ENCODE data around the gene SLIT3. TPM values are rescaled to one million over a fixed set of nuclear protein-coding genes. Genes with fewer than 3 reads are reported as not detected.

The SLIT3 gene
- total and polyA plus RNA-seq, 4 donors = 4.6 to 48.5 (median 19.8) TPM

- WGBS, 2 donors = 76 to 81% methylated on average over 8 of the region's 8 CpGs
Observed at GRCh38 chr5:169295306-169295705, 5.6 kb downstream of the SLIT3 start.

GRCh38 chr5:169294621-169295020 lies 6.3 kb downstream of the SLIT3 start:
- WGBS, 2 donors = 84 to 88% methylated on average over 6 of the region's 6 CpGs
- DNase-seq (no peak), ATAC-seq (ENCODE audit: insufficient read depth, low FRiP score) (no peak)
- Histone ChIP-seq H3K9me3 (ENCODE audit: control insufficient read depth in 4 of 4, insufficient read depth in 3 of 4, low read length in 3 of 4) (peaks cover 0 to 5% (median 0%) of the 10 kb centered on the region in 4 donors), H3K4me3 (no peak overlapping the region), H3K27ac (ENCODE audit: low read depth in 1 of 2, low read length in 1 of 2) (no peak overlapping the region), H3K27me3 (ENCODE audit: control insufficient read depth in 3 of 3, insufficient read depth in 3 of 3, low read length in 2 of 3) (peaks cover 0 to 9% (median 6%) of the 10 kb centered on the region in 3 donors), H3K9ac (ENCODE audit: insufficient read depth in 1 of 2, low read length in 2 of 2) (no peak overlapping the region), H3K4me1 (ENCODE audit: control insufficient read depth in 5 of 5, insufficient read depth in 5 of 5, low read length in 5 of 5) (peaks cover 0 to 54% (median 4%) of the 10 kb centered on the region in 5 donors), H3K36me3 (ENCODE audit: control insufficient read depth in 4 of 4, insufficient read depth in 4 of 4, low read length in 4 of 4) (peaks cover 0 to 4% (median 0%) of the 10 kb centered on the region in 4 donors)
- no peak for TF ChIP-seq CTCF (IDR thresholded peaks at IDR 0.05; ENCODE audit: control extremely low read depth, extremely low read depth)

More at GRCh38 chr5:169295306-169295705, 5.6 kb downstream of the SLIT3 start:
- no peak for DNase-seq
- H3K36me3 ChIP-seq (ENCODE audit: control insufficient read depth in 4 of 4, insufficient read depth in 4 of 4, low read length in 4 of 4) = peaks cover 0 to 4% (median 0%) of the 10 kb centered on the region in 4 donors
- no peak overlapping the region for H3K9ac ChIP-seq (ENCODE audit: insufficient read depth in 1 of 2, low read length in 2 of 2)
- peaks cover 0 to 54% (median 4%) of the 10 kb centered on the region in 5 donors for H3K4me1 ChIP-seq (ENCODE audit: control insufficient read depth in 5 of 5, insufficient read depth in 5 of 5, low read length in 5 of 5)
- no peak for TF ChIP-seq CTCF (IDR thresholded peaks at IDR 0.05; ENCODE audit: control extremely low read depth, extremely low read depth)
- H3K4me3 ChIP-seq = no peak overlapping the region
- no peak for ATAC-seq (ENCODE audit: insufficient read depth, low FRiP score)
- no peak overlapping the region for H3K27ac ChIP-seq (ENCODE audit: low read depth in 1 of 2, low read length in 1 of 2)
- peaks cover 0 to 3% (median 0%) of the 10 kb centered on the region in 4 donors for H3K9me3 ChIP-seq (ENCODE audit: control insufficient read depth in 4 of 4, insufficient read depth in 3 of 4, low read length in 3 of 4)
- H3K27me3 ChIP-seq (ENCODE audit: control insufficient read depth in 3 of 3, insufficient read depth in 3 of 3, low read length in 2 of 3) = peaks cover 4 to 9% (median 6%) of the 10 kb centered on the region in 3 donors

- H3K27ac ChIP-seq (ENCODE audit: low read depth in 1 of 2, low read length in 1 of 2) = no peak overlapping the region
- DNase-seq = no peak
Observed at GRCh38 chr5:169291877-169292276, 9.1 kb downstream of the SLIT3 start.

More at GRCh38 chr5:169291877-169292276, 9.1 kb downstream of the SLIT3 start:
- Histone ChIP-seq H3K4me1 (ENCODE audit: control insufficient read depth in 5 of 5, insufficient read depth in 5 of 5, low read length in 5 of 5) (peaks cover 2 to 30% (median 4%) of the 10 kb centered on the region in 5 donors), H3K36me3 (ENCODE audit: control insufficient read depth in 4 of 4, insufficient read depth in 4 of 4, low read length in 4 of 4) (peaks cover 0 to 4% (median 0%) of the 10 kb centered on the region in 4 donors), H3K4me3 (peak overlapping the region; percentile 6), H3K27me3 (ENCODE audit: control insufficient read depth in 3 of 3, insufficient read depth in 3 of 3, low read length in 2 of 3) (no peaks in the 10 kb centered on the region), H3K9me3 (ENCODE audit: control insufficient read depth in 4 of 4, insufficient read depth in 3 of 4, low read length in 3 of 4) (peaks cover 0 to 7% (median 0%) of the 10 kb centered on the region in 4 donors), H3K9ac (ENCODE audit: insufficient read depth in 1 of 2, low read length in 2 of 2) (no peak overlapping the region)
- no peak for ATAC-seq (ENCODE audit: insufficient read depth, low FRiP score)
- 78 to 79% methylated on average over 4 of the region's 4 CpGs for WGBS, 2 donors
- no peak for TF ChIP-seq CTCF (IDR thresholded peaks at IDR 0.05; ENCODE audit: control extremely low read depth, extremely low read depth)
